GM21381 (cell line): ENCODE results near the gene PALLD.

ENCODE experiments used
- ATAC-seq: cut with Tn5 transposase; IDR thresholded peaks from one replicate; pipeline ENCODE4 v1.9.1; 2021; ENCODE audit warnings: mild to moderate bottlenecking, moderate library complexity; ENCODE audit not compliant: unreplicated experiment

PALLD gene

DNA sequence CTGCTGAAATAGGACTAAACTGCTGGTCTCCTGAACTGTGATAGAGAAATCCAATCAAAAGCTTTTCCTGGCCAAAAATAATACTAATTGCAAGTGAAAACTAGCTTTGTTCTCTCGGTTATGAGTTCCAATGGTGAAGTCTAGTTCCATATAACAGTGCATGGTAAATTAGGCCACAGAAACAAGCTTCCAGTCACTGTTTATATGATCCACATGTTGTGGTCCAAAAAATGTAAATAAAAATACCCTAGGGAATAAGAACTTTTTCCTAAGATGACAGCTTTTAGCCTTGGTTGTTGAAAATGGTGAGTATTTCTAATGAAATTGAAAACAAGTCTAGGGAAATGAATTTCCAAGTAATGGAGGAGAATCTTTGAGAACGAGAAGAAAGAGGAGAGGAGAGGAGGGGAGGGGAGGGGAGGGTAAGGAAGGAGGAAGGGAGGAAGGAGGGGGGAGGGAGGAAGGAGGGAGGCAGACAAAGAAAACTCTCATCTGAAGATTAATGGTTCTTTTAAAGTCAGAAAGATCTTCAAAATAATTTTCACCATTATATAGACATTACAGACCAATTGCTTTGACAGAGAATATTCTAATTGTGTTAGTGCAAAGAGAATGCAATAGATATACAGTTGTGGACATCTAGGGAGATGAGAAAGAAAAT is 26.1 kb downstream of the PALLD start:
- ATAC-seq: no peak

GRCh38 chr4:168524006-168524405 is 27.2 kb downstream of the PALLD start:
- no peak for ATAC-seq

GRCh38 chr4:168524897-168525296 is 28.0 kb downstream of the PALLD start:
- ATAC-seq: no peak

DNA sequence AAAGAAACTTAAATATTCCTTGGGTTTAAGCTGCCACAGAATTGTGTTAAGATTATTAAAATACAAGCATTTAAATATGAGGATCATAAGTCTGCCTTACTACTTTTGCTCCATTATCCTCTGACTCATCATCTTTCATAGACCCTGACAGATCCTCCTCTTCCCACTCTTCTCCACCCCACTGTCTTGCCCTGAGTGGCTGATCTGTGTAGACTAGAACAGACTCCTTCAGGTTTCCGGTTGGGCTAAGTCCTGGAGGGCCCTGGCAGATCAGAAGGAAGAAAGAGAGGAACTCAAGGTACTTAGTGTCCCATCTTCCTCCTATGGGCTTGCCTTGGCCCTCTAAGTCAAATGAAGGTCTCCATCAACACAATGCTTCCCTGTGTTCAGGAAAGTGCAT is 30.7 kb downstream of the PALLD start:
- ATAC-seq: no peak

GRCh38 chr4:168528131-168528949 is 31.5 kb downstream of the PALLD start:
- ATAC-seq: no peak

- ATAC-seq: no peak
Measured at GRCh38 chr4:168529257-168529656, 32.4 kb downstream of the PALLD start.

DNA sequence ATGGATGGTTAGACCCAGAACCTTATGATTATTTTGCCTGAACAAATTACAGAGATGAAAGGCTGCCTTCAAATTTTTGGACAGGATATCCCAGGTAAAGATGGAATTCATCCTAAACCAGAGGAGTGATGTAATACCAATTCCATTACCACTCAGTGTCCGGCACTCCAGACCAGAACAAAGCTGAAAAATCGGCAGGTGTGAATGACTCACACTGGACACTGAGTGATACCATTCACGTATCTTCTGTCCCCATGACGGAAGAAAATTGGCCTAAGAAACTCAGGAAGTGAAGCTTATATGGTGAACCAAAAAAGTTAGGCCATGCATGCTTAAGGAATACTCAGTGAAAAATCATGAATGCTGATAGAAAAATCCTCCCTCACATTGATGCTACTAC is 34.5 kb downstream of the PALLD start:
- no peak for ATAC-seq

DNA sequence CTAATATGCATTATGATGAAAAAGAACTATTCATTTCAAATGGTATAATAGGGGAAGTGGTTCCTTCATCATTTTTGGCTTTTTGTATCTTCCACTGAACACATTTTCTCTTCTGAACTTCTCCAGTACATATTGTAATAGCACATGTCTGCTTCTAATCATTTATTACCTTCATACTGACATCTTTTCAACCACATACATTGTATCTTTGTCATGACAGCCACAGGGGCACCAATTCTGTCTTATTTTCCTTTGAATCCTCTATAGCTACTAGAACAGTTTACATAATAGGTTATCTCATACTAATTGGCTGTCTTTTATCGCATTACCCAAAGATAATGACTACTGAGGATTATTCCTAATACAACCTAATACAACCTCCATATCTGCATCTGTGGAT is 37.7 kb downstream of the PALLD start:
- ATAC-seq: no peak

GRCh38 chr4:168535689-168536088 is 38.8 kb downstream of the PALLD start:
- no peak for ATAC-seq

- ATAC-seq: no peak
Measured at GRCh38 chr4:168536448-168536847, 39.6 kb downstream of the PALLD start.

DNA sequence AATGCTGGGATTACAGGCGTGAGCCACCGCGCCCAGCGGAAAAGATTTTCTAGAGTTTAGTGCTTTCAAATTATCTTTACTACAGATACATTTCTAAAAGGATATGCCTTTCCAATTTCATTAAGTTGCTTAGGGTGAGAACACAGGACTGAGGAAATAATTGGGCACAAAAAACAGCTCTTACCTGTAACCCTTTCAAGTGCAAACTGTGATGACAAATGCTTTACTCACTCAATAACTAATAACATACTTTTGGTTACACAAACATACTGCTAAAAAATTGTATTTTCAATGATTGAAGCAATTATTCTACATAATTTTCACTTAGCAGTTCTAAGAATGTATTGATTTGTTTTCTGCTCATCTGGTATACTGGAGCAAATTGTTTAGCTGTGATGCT is 40.2 kb downstream of the PALLD start:
- ATAC-seq: no peak

DNA sequence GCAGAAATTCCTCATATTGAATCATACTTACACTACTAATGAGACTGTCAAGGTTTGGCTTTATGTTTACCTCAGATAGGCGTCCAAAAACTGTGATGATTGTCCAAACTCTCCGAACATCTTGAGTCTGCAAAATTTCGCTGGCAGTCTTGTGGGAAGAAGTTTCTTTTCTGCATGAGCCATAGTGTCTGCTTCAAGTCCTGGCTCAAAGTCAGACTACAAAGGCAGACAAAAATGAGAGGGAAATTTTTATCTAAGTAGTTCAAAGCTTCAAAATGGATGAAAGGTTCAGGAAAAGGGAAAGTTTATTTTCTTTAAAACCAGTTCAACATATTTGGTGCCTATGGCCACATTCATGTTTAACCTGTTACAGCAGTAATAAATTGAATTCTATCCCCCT is 40.7 kb downstream of the PALLD start:
- ATAC-seq: no peak

- no peak for ATAC-seq
Measured at GRCh38 chr4:168538632-168539031, 41.8 kb downstream of the PALLD start.

DNA sequence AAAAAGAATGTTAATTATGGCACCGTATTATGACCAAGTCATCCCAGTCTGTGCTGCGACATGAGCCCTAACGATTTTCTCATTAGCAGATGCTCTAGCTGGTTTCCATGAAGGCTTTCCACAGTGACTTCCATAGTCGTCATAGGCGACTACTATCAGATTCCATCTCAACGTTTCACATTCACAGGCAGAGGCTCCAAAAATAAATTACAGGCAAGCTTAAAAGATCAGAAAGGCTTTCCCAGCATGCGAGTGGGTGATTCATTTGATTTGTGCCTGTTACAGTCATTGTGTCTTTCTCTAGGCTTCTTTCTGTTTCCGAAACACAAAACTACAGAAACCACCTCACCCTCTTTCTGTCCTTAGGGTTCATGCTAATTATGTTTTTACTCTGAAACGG is 43.2 kb downstream of the PALLD start:
- ATAC-seq: no peak

DNA sequence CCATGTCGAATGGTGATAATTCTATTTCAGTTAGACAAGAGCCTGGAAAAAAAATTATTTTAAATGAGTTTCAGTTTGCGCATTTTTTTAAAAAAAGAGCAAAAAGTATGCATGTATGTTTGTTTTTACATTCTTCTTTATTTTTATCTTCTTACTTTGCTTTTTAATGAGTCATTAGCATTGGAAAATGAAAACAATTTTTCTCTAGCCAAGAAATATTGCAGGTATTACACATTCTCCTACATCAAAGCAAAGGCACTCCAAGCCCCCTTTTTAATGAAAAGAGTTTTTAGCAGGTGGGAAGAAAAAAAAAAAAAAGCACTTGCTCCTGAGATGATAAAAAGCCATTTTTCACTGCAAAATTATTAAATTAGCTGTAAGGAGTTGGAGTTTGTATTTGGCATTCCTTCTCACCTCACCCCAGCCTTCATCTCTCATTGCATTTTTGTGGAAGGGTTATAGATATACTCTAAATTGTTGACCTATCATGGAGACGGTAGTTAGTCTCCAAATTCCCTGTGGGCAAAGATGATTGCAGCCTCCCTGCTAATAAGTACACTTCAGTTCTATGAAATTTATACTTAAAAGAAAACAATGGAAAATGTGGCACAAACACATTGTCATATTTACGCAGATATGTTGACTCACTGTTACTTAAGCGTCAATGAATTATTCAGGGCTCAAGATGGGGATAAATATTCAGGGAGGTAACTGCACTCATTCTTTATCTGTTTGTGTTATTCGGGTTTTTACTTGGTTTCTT is 43.8 kb downstream of the PALLD start:
- no peak for ATAC-seq

- ATAC-seq: no peak
Measured at GRCh38 chr4:168541266-168541953, 44.6 kb downstream of the PALLD start.

- ATAC-seq: no peak
Measured at GRCh38 chr4:168549143-168549542, 52.3 kb downstream of the PALLD start.

DNA sequence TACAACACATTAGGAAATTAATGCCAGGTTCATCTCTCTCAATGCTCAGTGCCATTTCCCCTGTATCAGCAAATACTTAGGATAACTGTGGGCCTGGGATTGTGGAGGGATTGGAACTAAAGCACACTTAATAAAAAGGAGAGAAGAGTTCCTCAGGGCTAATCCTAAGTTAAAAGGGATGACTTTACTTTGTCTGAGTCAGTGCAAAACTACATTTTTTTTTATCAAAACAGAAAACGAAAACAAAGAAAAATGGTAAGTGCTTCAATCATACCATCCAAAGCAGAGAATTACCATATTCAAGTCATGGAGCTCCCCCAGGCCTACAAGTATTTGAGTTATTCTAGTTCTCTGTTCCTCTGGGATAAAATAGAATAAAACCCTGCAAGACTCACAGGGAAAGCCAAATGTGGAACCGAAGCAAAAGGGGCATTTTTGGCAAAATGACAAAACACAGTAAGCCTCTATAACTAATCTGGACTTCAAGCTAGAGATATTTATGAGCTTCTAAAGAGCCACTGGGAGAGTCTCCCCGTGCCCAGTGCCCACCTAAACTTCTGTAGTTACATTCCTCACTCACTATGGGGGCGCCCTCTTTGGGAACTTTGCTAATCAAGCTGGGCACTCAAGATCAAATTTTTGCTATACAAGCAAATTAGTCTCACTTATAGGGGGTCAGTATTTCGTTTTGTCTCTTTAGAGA is 53.4 kb downstream of the PALLD start:
- no peak for ATAC-seq

GRCh38 chr4:168551211-168551610 is 54.4 kb downstream of the PALLD start:
- ATAC-seq: no peak

DNA sequence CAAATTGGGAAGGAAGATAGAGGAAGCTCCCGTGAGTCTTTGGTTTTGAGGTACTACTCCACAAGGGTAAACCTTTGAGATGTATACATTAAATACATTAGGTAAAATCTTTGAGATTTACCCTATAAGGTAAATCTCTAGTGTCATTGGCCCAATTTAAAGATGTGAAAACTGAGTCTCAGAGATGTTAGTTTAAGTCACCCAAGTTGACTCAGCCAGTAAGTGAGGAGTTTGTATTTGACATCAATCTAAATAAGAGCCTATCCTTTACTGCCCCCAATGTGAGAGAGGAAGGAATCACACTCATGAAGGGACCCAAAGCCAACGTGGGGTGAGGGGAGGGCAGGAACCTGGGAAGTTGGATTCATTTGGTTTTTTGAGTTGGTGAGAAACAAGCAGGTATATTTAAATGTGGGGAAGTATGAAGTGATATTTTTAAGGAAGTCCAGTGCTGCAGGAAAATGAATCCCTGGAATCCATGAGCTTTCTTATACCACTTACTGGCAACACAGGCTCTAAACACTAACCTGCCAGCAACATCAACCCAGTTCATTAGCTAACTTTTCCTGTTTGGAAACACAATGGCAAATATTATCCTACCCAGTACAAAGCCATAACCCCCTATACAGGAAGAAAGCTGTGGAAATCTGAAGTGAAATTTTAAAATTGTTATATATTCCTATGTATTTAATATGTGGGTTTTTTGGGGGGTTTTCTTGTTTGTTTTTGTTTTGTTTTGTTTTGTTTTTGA is 55.3 kb downstream of the PALLD start:
- no peak for ATAC-seq
